NCI-H1417 (cell line): ENCODE data around the gene PODXL.
"Not testable (repeated sequence)": the region's sequence is repeated elsewhere in the genome, so short reads cannot be mapped to it uniquely, and the experiment has no call there.

Experiments
- DNase-seq, 3 experiments: peaks; one replicate each; lab custom pipeline; 2025; lab: John Stamatoyannopoulos, UW

PODXL gene

DNA sequence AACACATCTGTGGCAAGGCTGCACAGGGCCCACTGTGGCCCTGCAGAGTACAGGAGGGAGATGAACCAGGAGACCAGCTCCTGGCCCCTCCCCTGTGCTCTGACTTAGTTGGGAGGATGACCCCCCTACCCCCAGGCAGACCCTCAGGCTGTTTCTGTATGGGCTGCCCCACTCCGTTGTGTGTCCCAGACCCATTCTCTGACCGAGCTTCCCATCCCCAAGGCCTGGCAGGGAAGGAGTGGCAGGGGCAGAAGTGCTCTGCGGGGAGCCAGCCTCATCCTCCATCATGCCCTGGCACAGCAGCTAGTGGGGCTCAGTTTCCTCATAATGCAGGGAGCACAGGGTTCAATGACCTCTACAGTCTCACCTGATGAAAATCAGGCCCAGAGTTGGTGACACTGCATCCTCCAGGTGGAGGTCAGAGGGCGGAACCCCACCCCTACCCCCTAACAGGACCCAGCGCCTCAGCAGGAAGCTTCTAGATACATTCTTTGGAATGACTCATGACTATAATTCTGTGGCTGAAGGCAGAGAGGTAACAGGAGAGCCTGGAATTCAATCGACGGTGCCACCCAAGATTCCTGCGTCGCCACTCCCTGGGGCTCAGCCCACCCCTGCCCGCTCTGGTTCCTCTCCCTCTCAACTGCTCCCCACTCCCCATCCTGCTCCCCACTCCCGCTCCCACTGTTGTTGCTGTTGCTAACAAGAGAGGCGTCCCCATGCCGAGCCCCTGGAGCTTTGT lies 18.2 kb downstream of the PODXL start:
- no peak for DNase-seq

- DNase-seq, result peak in 1 of 3 experiments; percentile 33
These were observed 18.9 kb downstream of the PODXL start for GRCh38 chr7:131537571-131537978.

GRCh38 chr7:131536361-131536849 lies 20.0 kb downstream of the PODXL start:
- DNase-seq, result no peak

DNA sequence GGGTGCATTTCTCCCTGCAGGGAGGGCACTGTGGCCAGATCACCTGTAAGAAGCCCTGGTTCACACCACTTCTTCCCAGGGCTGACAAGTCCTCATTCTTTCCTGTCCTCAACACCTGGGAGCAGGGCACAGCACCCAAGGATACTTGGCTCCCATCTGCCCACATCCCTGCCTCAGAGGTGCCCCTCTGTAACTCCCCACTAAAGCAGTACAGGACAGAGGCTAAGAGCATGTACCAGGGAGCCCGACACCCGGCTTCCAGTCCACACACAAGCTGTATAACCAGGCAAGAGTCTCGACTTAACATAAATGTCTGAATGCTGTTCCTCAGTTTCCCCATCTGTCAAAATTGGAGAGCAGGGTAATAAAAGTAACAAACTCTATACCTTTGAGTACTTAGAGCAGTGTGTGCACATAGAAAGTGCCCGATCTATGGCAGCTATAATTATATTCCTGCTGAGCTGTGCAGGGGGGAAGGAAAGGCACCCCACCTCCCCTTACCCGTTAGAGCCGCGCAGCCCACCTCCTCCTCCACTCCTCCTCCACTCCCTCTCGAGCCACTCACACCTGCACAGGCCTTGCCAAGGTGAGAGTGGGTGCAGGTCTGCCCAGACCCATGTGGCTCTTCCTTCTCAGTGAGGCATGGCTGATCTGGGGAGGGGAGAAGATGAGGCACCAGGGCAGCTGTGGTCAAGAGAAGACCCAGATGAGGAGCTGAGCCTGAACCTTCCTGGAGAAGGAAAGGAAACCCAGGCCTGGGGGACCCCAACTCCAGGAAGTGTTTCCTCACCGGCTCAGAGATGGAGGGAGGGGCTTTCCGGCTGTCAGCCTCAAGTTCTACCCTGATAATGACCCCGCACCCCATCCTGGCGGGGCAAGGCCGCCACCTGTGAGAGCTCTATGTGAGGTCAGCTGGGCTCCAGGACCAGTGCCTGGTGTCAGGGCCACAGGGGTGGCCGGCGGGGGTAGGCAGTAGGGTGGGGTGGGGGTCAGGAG lies 22.6 kb downstream of the PODXL start:
- DNase-seq, result no peak

DNA sequence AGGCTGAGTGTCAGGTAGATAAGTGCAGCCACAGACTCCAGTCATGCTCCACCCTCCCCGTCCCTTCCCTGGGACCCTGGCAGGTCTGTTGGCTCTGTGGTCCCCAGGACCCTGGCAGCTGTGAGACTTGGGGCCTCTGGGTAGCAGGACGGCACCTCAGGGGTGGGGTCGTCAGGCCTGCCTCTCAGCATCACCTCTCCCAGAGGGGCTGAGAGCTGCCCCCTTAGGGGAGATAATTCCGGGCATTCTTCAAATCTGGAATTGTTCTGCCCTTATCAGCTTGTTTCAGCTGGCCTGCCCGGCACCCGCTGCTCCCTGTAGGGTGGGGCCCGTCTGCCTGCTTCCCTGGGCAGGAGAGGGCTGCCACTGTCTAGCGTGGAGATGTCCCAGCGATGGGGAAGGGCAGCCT lies 23.3 kb downstream of the PODXL start:
- no peak for DNase-seq

GRCh38 chr7:131532570-131533091 lies 23.8 kb downstream of the PODXL start:
- no peak for DNase-seq

GRCh38 chr7:131530137-131530536 lies 26.3 kb downstream of the PODXL start:
- no peak for DNase-seq

DNA sequence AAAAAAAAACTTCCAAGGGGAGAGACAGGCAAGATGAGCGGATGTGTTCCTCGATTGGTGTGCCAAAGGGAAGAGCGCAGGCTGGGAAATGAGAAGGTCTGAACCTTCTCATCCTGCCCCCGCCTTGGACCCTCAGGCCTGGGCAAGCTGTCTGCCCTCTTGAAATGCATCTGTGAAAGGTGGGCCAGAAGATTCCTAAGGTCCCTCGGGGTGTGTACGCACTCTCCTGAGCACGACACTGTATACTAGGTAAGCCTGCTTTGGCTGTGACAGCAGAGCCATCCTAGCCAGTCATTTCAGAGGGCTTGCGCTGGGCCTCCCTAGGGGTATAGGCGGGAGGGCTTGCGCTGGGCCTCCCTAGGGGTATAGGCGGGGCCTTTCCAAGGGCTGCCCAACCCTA lies 26.8 kb downstream of the PODXL start:
- DNase-seq, result no peak

DNA sequence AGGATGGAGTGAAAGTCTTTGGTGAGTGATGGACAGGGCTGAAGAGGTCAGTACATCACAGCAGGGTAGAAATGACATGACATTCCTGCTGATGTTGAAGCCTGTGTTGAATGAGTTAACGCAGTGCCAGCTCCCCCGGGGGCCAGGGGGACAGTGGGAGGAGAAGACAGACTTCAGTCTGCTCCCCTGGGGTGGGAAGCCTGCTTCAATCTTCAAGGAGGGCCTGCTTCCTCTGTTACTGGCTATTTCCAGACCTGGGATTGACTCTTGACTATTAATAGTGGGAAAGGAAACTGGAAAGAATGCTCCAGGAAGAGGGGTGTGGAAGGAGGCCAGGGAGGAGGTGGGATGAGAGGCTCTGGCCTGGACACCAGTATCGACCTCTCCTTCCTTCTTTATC lies 27.2 kb downstream of the PODXL start:
- DNase-seq, result no peak

DNA sequence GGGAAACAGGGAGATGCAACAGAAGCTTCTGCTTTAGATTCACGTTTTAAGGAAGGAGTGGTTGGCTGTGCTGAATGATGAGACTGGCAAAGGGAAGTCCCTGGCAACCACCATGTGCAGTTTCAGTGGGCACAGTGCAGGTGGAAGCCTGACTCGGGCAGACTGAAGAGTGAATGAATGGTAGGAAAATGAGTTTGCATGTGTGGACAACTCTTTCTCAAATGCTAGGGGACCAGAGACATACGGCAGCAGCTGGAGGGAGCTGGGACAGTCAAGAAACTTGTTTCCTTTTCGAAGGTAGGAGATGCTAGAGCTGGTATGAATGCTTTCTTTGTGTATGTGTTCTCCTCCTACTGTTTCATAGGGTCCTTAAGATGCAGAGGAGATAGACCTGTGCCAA lies 29.0 kb downstream of the PODXL start:
- no peak for DNase-seq

GRCh38 chr7:131525820-131526219 lies 30.6 kb downstream of the PODXL start:
- DNase-seq, result no peak

DNA sequence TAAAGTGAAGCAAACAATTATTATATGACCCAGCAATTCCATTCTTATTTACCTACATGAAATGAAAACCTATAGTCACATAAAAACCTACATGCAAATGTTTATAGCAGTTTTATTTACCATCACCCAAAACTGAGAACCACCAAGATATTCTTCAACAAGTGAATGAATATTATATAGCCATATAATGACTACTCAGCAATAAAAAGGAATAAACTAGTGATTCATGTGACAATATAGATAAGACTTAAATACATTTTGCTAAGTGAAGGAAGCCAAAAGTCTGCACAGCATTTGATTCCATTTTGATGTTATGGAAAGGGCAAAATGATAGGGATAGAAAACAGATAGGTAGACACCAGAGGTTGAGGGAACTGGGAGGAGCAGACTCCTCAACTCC lies 31.7 kb downstream of the PODXL start:
- DNase-seq, result no peak

DNA sequence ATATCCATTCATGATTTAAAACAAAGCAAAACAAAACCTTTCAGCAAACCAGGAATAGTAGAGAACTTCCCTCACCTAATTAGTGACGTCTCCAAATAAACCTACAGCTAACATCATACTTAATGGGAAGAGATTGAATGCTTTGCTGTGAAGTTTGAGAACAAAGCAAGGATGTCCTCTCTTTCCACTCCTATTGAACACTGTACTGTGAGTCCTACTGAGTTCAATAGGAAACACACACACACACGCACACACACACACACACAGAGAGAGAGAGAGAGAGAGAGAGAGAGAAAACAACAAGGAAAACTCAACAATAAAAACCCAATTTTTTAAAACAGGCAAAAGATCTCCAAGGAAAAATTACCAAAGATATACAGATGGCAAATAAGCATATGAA lies 32.3 kb downstream of the PODXL start:
- no peak for DNase-seq

- DNase-seq, result no peak
These were observed 34.0 kb downstream of the PODXL start for GRCh38 chr7:131522325-131522930.

- peak in 2 of 3 experiments; percentile 13 to 26 for DNase-seq
These were observed 34.7 kb downstream of the PODXL start for GRCh38 chr7:131521651-131522163.

DNA sequence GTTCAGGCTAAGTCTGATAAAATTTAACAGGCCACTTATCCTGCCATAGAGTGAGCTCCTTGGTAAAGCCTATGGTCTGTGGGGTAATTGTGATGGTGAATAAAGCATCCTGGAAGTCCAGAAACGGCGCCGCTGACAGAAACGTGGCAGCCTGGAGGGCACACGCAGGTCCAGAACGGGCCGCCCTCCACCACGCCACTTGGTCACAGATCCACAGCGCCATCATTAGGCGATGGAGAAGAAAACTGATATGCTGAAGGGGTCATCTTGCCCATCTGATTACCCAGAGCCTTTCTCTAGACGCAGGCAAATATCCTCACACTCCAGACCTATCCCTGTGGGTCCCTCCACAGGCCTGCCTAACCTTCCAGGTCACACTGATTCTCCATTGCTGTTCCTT lies 37.8 kb downstream of the PODXL start:
- DNase-seq, result no peak

DNA sequence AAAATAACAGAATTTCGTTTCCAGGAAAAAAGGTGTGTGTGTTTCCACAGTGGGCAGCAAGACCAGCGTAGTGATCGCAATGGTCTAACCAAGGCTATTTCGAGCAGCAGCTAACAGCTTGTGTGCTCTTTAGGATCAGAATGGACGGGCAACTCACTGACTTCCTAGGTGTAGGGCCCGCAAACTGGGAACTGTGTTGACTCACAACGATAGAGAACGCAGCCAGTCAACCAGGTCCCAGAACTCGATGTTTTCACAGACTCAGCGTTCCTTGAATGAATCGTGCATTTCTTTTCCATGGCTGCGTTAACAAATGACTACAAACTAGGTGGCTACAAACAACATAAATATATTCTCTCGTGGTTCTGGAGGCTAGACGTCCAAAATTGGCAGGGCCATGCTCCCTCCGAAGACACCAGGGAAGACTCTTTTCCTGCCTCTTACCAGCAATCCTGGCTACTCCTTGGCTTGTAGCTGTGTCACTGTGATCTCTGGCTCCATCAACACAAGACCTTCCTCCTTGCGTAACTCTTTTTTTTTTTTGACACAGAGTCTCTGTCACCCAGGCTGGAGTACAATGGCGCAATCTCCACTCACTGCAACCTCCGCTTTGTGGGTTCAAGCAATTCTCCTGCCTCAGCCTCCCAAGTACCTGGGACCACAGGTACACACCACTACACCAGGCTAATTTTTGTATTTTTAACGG lies 39.1 kb downstream of the PODXL start:
- no peak for DNase-seq

- not testable (repeated sequence) for DNase-seq
These were observed 41.0 kb downstream of the PODXL start for GRCh38 chr7:131515471-131515870.

DNA sequence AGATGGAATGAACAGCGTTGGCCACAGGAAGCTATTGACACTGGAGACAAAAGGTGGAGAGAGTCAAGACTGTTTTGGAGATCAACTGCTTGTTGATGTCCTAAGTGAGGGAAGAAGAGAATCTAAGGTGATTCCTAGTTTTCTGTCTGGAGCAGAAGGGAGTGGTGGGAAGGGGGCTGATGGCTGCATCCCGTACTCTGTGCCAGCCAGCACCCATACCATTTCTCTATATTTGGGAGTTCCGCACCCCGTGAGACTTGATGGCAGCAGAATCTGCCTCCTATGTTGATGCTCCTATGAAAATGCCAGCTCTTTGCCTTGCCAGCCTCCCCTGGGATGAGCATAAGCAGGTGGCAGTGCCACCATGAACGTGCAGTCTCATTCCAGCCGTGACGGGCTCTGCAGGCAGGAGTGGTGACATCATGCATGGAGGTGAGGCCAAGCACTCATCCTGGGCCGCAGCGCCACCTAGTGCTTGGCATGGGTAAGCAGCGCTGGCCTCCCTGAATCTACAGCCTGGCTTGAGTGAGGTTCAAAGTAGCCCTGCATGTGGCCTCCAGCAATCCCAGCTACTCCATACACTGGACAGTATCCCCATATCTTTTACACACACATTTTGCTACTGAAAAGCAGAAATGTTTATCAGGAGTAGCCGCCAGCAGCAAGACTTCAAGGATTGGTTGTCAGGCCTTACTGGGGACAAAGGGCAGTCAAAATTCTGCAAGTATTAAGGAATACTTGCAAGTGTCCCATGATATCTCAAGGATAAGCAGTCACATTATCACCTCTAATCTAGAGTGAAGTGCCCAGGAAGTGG lies 43.0 kb downstream of the PODXL start:
- DNase-seq, result peak; percentile 81 to 94 (median 88)

GRCh38 chr7:131511774-131512535 lies 44.5 kb downstream of the PODXL start:
- DNase-seq, result no peak
